Fibroblast of skin of right quadriceps (primary cell): ENCODE data around the gene RAPH1.
"Not testable (repeated sequence)": the region's sequence is repeated elsewhere in the genome, so short reads cannot be mapped to it uniquely, and the experiment has no call there.

Experiments
- DNase-seq: peaks from one replicate; pipeline ENCODE4 v3.0.0-alpha.2; 2013

The RAPH1 gene

DNA sequence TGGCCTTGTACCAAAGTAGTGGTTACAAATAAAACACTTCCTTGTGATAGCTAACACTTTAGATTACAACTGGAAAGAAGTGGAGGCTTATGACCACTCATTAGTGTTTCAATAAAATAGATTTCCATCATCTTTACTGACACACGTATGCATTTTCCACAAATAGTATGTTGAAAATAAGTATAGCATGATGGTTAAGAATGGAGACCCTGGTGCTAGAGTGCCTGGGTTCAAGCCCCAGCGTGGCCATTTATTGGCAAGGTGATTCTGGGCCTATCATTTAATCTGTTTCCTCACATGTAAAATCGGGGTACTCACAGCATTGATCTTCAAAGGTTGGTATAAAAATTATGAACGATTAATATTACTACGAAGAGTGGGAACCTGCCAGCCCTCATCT, 54.5 kb downstream of the RAPH1 start:
- no peak for DNase-seq

DNA sequence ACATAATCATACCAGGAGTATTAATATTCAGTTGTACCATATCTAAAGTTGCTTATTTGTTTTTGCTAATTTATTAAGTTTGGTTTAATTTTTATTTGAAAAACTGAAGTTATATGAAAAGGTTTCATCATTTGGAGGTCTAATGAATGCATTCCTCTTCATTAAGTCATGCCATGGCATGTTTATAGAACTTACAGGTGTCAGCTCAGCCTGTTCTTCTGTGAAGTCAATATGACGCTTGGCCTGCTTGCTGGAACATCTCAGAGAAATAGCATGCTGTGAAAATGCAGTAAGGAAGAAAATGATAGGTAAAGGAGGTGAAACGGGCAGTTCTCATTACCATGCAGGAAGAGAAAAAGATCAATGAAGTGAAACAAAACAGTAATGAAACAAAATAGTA, 58.2 kb downstream of the RAPH1 start:
- DNase-seq, result no peak

DNA sequence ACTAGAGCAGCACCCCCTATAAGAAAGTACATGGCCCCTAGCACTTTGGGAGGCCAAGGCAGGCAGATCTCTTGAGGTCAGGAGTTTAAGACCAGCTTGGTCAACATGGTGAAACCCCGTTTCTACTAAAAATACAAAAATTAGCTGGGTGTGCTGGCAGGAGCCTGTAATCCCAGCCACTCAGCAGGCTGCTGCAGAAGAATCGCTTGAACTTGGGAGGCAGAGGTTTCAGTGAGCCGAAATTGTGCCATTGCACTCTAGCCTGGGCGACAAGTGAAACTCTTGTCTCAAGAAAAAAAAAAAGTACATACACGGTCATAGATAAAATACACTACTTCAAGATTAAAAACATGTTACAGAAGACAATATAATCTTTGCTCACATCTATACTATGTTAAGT, 63.8 kb downstream of the RAPH1 start:
- no peak for DNase-seq

DNA sequence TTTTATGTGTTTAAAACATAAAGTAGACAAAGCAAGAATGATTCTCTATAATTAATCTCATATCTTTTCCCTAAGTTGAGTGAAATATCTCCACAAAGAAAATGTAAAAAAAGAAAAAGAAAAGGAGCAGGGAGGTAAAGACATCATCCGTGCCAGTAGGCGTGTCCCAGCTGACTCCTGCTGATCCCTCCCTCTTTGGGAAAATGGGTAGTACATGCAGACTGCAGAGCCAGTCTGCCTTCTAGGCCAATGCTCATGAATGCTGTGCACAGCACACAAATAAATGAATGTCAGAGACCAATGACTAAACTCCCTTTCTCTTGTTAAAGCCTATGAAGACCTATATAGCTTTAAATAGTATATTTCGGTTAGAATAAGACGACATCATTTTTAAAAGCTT, 64.7 kb downstream of the RAPH1 start:
- DNase-seq, result no peak

DNA sequence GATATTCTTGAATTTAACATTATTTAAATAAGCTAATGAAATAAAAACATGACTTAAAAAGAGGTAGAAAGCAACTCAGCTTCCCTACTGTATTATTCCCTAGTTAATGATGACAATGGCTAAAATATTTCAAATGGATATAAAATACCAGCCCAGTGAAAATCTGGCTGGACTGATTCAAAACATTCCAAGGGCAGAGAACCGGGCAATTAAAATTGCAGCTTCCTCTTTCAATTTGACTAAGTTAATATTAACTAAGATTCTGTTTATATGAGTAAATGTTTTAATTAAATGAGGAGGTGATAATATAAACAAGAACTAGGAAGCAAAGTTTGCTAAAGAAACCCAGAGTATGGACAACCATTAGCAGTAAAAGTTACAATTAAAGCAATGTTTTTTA, 65.6 kb downstream of the RAPH1 start:
- no peak for DNase-seq

DNA sequence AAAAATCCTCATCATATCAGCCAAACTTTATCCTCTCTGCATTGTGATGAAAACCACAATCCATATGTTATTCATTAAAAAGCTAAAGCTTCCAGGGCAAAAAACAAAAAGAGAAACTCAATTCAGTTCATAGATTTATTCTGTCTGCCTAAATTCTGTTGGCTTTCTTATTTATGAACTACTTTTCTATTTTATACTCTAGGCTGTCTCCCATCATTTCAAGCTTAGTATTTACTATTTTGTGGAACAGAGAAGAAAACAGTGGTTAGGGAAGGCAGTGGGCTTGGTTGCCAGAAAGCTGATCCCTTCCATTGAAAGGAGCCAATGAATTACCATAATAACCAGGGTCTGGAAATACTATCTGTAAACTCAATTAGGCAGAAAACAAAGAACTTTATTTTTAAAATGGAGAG, 71.8 kb downstream of the RAPH1 start:
- DNase-seq, result peak; percentile 73

DNA sequence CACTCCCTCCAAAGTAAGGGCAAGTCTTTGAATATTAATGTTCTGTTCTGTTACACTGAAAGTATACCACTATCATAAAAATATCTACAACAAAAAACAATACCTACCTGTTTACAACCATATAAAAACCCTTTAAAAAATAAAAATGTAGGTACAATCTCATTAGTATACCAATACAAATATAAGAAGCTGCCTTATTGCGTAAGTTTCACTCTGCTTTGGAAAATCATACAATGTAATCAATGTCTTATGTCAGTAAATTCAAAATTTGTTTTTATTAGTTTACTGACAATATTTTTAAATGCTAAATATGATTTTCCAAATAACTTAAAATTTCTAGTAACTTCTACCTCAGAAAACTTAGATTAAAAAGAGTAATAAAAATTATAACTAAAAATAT, 72.8 kb downstream of the RAPH1 start:
- no peak for DNase-seq

DNA sequence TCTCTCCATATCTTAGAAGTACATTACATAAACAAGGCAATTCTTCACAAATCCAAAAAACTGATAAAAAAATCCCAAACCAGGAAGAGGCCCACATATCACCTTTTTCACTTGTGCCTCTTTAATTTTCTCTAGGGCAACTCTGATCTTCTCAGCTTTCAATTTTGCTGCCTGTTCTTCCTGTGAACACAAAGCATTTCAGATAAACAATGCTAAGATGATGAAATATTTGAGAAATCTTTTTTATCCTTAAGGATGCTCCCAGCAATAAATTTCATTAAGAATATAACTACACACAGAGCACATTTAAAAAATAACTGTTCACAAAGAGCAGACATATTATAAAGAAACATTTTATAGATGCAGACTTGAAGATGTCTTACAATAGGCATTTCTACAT, 73.4 kb downstream of the RAPH1 start:
- DNase-seq, result peak; percentile 23

DNA sequence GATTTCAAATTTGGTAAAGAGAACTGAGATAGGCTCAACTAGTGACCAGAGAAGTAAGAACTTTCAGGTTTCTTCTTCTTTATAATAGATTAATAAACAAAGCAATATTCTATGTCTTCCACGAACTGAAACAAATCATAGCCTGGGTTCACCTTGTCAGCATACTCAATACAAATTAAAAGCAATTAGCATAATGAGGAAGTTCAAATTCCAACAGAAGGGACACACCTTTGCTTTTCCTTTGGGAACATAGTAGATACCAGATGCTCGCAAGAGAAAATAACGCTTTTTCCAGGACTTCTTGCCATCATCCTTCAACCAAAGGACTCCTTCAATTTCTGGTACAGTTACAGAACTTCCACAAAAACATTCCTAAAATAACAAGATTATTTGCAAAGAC, 79.9 kb downstream of the RAPH1 start:
- DNase-seq, result no peak

DNA sequence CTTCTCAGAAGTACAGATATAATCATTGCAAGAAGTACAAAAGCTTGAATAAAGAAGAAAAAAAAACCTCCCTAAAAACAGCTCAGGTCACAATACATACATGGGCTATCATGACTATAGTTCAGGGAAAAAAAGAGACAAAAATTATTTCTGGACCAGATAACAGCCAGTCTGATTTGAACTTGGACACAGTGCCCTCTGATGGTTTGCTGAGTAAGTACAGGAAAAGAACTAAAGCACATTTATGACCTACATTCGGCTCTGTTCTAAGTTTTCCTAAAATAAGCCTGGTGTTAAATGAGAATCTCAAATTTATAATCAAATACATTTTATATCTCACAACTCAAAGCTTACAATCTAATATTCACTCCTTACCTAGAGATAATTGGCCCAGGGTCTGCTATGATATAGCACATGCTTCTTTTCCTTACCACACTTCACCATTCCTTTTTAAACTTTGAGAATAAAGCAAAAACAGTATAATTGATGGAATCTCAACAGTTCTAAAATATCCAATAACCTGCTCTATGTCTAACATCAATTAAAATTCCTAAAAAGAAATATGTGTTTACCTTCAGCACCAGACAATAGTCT, 81.1 kb downstream of the RAPH1 start:
- peak; percentile 47 for DNase-seq

DNA sequence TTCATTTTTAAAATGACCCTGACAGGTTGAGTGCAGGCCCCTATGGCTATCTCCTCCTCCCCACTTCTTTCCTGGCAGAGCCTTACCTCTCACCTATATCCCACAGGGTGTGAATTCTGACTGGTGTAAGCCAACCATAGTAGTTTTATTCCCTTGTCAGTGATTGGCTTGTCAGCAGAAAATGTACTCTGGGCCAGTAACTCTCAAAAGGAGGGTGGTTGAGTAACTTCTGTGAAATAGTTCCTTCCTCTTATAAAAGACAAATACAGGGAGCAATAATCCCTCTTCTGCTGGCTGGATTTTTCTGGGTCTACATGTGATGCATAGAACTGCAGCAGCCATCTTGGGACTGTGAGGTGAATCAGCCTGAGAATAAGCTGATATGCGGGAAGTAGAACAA, 83.4 kb downstream of the RAPH1 start:
- DNase-seq, result peak; percentile 7

DNA sequence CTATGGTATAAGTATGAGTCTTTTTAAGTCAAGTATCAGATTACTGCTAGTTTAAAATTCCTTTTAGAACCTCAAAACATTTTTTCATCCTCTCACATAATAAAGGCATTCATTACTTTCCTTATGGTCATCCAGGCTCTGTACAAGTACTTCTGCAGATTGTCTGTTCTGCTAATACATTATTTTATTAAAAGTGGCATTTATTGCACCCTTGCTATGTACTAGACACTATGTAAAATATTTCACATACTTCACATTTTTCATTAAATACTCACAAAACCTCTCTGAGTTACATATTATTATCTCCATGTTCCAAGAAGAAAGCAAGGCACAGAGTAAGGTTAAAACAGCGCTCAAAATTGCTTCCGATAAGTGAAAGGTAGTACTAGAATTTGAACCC, 84.1 kb downstream of the RAPH1 start:
- peak; percentile 71 for DNase-seq

DNA sequence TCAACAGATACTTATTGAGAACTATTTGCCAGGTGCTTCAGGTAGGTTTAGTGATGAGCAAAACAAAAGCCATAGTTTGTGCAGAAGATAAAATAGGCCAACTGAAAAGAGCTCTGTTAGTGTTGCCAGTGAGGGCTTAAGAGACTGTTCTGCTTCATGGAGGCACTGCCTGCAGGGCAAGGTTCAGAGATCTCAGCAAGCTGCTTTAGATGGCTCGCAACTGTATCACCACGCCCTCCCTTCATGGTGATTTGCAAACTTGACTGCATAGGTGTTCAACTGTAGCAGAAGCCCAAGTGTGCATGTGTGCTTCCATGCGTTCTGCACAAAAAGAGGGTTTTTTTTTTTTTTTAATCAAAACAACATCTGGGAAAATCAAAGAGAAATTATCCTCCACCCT, 84.5 kb downstream of the RAPH1 start:
- no peak for DNase-seq

DNA sequence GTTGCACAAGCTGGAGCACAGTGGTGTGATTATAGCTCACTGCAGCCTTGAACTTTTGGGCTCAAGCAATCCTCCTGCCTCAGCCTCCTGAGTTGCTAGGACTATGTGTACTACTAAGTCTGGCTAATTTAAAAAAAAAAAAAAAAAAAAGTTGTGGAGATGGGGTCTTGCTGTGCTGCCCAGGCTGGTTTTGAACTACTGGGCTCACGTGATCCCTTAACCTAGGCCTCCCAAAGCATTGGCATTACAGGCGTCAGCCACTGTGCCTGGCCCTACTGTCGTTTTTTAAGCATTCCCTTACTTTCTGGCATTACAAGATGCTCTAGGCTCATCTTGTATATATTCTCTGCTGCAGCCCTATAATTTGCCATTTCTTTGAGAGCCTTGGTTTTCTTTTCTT, 88.3 kb downstream of the RAPH1 start:
- DNase-seq, result no peak

DNA sequence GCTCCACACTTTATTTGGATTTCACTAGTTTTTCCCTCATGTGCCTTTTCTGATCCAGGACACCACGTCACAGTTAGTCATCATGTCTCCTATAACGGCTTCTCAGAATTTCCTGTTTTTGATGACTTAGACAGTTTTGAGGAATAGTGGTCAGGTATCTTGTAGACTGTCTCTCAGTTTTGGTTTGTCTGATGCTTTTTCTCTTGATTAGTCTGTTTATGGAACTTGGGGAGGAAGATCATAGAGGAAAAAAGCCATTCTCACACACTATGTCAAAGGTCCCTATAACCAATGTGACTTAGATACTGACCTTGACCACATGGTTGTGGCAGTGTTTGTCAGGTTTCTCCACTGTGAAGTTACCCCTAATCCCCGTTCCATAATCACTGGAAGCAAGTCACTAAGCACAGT, 89.0 kb downstream of the RAPH1 start:
- peak; percentile 68 for DNase-seq

DNA sequence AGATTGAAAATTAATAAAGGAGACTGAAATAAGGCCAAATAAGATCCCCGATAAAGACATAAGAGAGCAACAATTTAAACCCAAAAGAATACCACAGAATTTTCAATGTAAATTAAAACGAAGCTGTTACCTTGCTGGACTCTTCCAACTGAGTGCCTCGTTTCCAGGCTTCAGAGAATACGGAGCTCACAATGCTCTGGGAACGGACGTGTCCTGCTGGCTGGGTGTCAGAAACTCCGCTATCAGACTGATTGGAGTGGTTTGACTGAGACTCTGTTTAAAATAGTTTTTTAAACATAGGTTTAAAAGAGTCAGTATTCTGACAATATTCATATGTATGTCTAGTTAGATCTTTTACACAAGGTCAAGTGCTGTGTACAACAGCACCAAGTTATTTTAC, 90.4 kb downstream of the RAPH1 start:
- DNase-seq, result no peak

DNA sequence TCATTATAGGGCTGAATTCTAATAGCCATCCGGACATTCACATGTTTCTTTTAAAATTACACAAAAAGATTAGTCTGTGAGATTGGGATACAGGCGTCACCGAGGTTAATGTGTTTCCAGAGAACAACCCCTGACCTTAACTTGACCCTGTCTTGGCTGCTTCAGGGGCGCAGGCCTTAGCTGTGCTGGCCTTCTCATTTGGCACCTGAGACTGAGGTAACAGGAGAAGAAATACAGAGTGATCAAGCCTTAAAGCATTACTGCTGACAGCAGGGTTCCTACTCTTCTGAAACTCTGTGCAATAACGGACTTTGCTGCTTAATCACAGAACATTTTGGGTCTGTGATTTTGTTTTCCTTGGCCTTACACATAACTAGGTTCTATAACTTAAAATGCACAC, 92.6 kb downstream of the RAPH1 start:
- DNase-seq, result no peak

DNA sequence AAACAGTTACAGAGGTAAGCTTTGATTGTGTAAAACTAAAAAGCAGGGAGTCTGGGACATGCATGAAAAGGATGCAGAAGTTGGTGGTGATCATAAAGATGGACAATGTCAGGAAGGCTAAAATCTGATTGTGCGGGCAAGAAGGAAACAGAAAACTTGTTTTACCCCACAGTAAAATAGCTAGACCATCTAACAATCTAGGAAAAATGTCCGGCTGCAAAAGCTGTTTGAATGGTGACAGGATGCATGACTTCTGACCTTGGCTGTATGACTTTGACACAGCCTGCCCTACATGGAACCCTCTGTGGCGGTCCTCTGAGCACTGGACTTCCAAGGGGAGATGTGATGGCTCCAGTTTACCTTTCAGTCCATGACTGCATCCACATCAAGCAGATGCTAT, 93.6 kb downstream of the RAPH1 start:
- no peak for DNase-seq

DNA sequence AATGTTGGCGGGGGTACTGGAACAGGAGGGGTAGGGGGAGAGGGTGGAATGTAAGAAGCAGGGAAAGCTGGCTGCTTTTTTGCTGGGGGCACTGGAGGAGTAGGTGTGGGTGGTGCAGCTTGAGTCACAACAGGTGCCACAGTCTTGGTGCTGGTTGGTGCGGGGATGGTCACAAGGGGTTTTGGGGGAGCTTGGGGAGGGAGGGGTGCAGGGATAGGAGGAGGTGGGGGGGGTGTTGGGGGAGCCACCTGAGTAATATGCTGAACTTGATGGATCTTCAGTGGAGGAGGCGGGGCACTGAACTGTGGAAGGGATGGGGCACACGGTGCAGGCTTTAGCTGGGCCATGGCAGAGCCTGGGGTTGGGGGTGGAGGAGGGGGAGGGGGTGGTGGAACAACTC, 94.4 kb downstream of the RAPH1 start:
- no peak for DNase-seq

DNA sequence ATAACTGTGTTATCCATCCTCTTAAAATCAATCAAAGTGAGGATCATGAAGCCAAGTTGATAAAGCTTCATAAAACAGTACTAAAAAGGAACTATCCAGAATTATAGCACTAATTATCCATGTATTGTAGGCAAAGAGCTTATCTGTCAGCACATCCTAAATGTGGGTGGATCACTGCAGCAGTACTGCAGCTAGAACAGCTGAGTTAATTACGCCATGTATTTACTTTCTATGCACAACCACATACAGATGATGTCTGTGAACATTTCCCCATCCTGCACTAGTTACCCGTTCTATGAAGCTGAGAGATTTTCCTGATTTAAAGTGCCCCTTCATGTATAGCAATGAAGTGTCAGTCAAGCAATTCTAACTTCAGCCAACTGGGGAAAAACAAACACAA, 96.6 kb downstream of the RAPH1 start:
- no peak for DNase-seq

DNA sequence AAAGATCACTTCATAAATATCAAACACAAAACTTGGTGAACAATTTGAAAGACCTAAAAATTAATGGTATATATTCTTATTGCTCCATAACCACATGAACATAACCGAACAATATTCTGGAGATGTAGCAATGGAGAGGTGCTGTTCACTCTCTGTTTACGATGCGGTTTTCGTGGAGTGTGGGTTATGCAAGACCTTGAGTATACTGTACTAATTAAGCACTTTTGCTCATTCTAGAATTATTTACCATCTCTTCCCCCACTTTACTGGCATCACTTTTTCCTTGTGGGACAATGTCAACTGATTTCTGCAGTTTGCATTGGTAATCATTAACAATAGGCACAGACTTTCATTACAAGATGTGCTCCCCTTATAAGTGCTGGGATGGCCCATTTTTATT, 97.6 kb downstream of the RAPH1 start:
- peak; percentile 69 for DNase-seq

DNA sequence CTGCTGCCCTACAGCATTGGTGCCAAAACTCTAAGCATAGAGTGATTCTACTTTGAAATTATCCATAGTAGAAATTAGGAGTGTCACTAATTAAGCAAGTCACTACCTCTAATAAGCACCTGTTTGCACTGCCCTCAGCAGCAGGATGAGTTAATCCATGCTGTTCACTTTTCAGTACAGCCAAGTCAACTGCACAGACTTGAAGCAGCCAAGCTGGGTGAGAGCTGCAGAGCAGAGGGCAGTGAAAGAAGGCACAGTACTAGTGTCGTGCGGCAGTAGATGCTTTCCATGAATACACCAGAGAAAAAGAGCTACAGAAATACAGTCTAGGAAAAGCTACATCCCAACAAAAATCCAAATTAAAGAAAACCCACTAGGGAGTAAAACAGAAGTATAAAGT, 98.6 kb downstream of the RAPH1 start:
- no peak for DNase-seq

DNA sequence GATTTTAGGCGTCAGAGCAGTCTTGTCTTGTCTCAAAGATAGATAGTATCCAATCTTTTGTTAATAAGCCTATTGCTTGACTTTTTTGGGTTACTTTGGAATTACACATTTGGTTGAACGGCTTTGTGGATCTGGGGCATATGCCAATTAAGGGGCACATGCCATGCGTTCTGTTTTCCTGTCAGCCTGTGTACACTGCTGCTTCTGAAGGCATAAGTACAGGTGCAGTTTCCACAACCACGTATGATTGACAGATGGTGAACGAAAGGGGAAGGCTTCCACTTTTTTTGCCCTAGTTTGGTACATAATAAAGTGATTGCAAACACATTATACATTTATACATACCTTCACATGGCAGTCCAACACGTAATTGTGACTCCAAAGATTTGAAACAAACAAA, 102.3 kb downstream of the RAPH1 start:
- no peak for DNase-seq

DNA sequence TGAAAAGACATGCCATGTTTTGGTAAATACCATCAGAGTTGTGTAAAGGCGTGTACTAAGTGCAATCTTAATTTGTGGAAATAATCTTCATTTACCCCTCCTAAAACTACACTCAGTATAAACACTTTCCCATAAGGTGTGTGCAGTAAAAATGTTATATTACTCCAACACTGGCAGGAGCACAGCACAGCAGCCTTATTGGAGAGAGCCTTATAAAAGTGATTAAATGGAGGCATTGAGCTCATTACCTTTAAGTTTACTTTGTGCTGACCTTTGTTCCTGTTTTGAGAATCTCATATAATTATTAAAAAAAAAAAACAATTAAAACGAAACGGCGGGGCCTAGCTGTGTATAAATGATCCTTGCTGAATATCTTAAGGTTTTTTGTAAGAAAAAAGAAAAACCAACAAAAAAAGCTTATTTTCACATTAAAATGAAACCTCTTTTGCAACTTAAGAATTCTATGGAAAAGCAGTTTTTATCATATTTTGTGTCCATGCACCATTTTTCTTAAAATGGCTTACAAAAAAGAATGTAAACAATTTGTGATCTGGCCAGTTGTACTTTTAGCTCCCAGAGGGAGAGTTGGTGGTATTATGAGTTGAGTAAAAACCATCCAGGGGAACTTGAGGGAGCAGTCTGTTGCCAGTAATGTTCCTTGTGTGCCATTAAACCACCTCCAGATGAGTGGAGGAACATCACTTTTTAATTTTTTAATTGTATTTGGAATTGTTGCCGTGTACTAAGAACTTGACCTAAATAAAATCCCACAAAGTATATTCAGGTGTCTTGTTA, 103.5 kb downstream of the RAPH1 start:
- DNase-seq, result no peak

DNA sequence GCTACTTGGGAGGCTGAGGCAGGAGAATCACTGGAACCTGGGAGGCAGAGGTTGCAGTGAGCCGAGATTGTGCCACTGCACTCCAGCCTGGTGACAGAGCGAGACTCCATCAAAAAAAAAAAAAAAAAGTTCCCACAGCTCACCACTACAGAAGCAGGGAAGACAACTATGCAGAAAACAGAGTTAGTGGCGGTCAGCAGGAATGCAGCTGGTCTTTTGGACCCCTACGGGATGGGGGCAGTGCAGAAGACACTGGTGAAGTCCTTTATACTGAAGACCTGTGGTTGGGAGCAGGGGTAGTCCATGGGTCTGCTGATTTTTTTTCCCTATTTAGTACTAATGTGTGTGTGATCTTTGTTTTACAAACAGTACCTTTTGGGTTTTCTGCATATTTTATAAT, 105.5 kb downstream of the RAPH1 start:
- DNase-seq, result not testable (repeated sequence)
